Lower leg skin (tissue), 3 donors: ENCODE results near the gene EPG5.

Experiments used
- CTCF ChIP-seq, 3 donors: fragments of 450-650 bp; IDR thresholded peaks; one replicate each; pipeline ENCODE4 v1.5.1; 2016; ENCODE audit warnings: antibody characterized with exemption in 3 of 3, mild to moderate bottlenecking in 3 of 3, moderate library complexity in 2 of 3
- POLR2A ChIP-seq, 2 donors: fragments of 450-650 bp; IDR thresholded peaks; one replicate each; pipeline ENCODE4 v1.6.1; 2016 to 2017; ENCODE audit warnings: antibody characterized with exemption in 2 of 2, mild to moderate bottlenecking in 1 of 2, moderate library complexity in 1 of 2

DNA sequence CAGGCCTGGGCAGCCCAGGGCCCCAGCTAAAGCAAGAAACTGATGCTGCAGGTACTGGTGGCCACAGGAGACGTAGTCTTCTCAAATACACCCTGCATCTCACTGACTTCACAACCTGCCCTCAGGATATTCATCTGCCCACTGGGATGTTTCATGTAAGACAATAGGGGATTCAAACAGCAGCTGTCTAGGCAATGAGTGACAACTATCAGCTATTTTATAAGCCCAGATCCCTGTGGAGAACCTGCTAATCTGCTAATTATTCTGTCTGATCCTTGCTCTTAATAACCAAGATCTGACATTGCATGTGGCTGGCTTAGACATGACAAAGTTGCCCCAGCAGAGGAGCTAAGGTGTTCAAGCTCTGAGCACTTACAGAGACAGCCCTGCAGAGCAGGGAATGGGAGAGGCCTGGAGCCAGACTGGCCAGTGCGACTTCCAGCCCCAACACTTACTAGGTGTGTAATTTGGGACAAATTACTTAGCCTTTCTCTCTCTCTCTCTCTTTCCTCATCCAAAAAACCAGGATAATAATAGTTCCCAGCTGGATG is 113.0 kb downstream of the EPG5 start:
- TF ChIP-seq CTCF (IDR thresholded peaks at IDR 0.05) (no peak), POLR2A (IDR thresholded peaks at IDR 0.05) (no peak)
